Spleen (tissue), 11 donors: ENCODE measurements around the gene GAS6. TPM values are rescaled to one million over a fixed set of nuclear protein-coding genes. Genes with fewer than 3 reads are reported as not detected.

ENCODE experiments used
- DNase-seq: peaks from one replicate; pipeline ENCODE4 v3.0.0-alpha.2; 2020
- H3K27ac ChIP-seq, 8 donors: fragments of 200-600 bp; sonication (generic) in 7 of 8; 1 replicate in 4 of 8; 2 replicates in 4 of 8; pipeline versions ENCODE4 v1.5.0 to v1.8.0; 2016 to 2021; ENCODE audit warnings: inconsistent platforms in 4 of 8, mild to moderate bottlenecking in 4 of 8, moderate library complexity in 1 of 8
- H3K27me3 ChIP-seq, 7 donors: fragments of 200-600 bp; sonication (generic) in 6 of 7; replicated peaks in 1 of 7; 1 replicate in 4 of 7; 2 replicates in 3 of 7; pipeline versions ENCODE4 v1.5.0 to v1.8.0; 2016 to 2021; ENCODE audit warnings: inconsistent platforms in 3 of 7, mild to moderate bottlenecking in 1 of 7
- H3K36me3 ChIP-seq, 6 donors: fragments of 200-600 bp; sonication (generic) in 5 of 6; 1 replicate in 4 of 6; 2 replicates in 2 of 6; pipeline versions ENCODE4 v1.5.0 to v1.8.0; 2016 to 2021; ENCODE audit warnings: inconsistent platforms in 2 of 6
- H3K4me1 ChIP-seq, 6 donors: fragments of 200-600 bp; sonication (generic) in 5 of 6; 1 replicate in 3 of 6; 2 replicates in 3 of 6; pipeline versions ENCODE4 v1.5.0 to v1.8.0; 2016 to 2021; ENCODE audit warnings: inconsistent platforms in 3 of 6
- H3K4me3 ChIP-seq, 8 donors: fragments of 200-600 bp; sonication (generic) in 7 of 8; 1 replicate in 4 of 8; 2 replicates in 4 of 8; pipeline versions ENCODE4 v1.5.0 to v1.8.0; 2016 to 2021; ENCODE audit warnings: inconsistent platforms in 4 of 8, mild to moderate bottlenecking in 4 of 8, moderate library complexity in 2 of 8
- H3K9me3 ChIP-seq, 8 donors: fragments of 200-600 bp; sonication (generic) in 7 of 8; 1 replicate in 4 of 8; 2 replicates in 4 of 8; pipeline versions ENCODE4 v1.5.0 to v1.8.0; 2016 to 2021; ENCODE audit warnings: inconsistent platforms in 4 of 8
- POLR2A ChIP-seq, 3 donors: fragments of 450-650 bp; IDR thresholded peaks; one replicate each; pipeline ENCODE4 v1.5.1; 2017; ENCODE audit warnings: antibody characterized with exemption in 3 of 3, mild to moderate bottlenecking in 1 of 3
- POLR2AphosphoS5 ChIP-seq, 3 donors: sonication (generic); formaldehyde crosslinking; IDR thresholded peaks; one replicate each; pipeline ENCODE4 v1.5.1; 2017; ENCODE audit warnings: antibody characterized with exemption in 3 of 3
- WGBS, 5 donors: extraction: QIAGEN DNeasy Blood & Tissue Kit in 3 of 5; methylation state at CpG; one replicate each; pipeline versions ENCODE4 v1.1.5 to v1.1.7; 2013 to 2018; 5-methylcytosine and 5-hydroxymethylcytosine counted together
- intact Hi-C: fragments of 100-400 bp; cut with DNase I; formaldehyde crosslinking; loops from one replicate; pipeline ENCODE4 v1.15.0; 2023; ENCODE audit warnings: low total_unique reads
- polyA plus RNA-seq, 3 donors: library from polyadenylated mRNA; stranded (reverse); fragments of 200-250 nt; gene quantifications; one replicate each; pipeline ENCODE4 v1.2.1, GENCODE V29; 2013
- total RNA-seq, 7 donors: library from RNA; depleted of rRNA in 3 of 7; stranded (reverse); fragments of >200 nt in 3 of 7; fragmentation: NEBNext Ultra II Directional in 4 of 7; extraction: Animal tissue kit (Norgen Biotek cat#: 25700) in 4 of 7; gene quantifications; one replicate each; pipeline versions ENCODE4 v1.1.0 to v1.2.1, GENCODE V29; 2016 to 2021
- TF ChIP-seq, protein P1 (sequence below), 11 experiments: fragments of 200-600 bp in 7 of 11; fragments of 450-650 bp in 4 of 11; sonication (generic) in 4 of 11; IDR thresholded peaks in 8 of 11; conservative IDR thresholded peaks in 3 of 11; 1 replicate in 7 of 11; 2 replicates in 4 of 11; pipeline versions ENCODE4 v1.4.0 to v1.8.0; 2016 to 2021; ENCODE audit warnings: antibody characterized with exemption in 11 of 11, inconsistent platforms in 4 of 11, mild to moderate bottlenecking in 1 of 11
- donor health status: healthy with polysubstance abuse.
- donor health status: DM: no; HTN: no; CAD: no; lungs with moderate emphysema.
- donor health status: DM: no; HTN: no; CAD: no.
- donor health status: Bipolar disorder and iron deficiency.
- donor health status: healthy.
- donor health status: DM: no; HTN: no; CAD: no.
- donor health status: DM: yes; HTN: yes; CAD: no.

The GAS6 gene
- total and polyA plus RNA-seq, 10 donors: 16.7 to 54.5 (median 35.0) TPM

DNA sequence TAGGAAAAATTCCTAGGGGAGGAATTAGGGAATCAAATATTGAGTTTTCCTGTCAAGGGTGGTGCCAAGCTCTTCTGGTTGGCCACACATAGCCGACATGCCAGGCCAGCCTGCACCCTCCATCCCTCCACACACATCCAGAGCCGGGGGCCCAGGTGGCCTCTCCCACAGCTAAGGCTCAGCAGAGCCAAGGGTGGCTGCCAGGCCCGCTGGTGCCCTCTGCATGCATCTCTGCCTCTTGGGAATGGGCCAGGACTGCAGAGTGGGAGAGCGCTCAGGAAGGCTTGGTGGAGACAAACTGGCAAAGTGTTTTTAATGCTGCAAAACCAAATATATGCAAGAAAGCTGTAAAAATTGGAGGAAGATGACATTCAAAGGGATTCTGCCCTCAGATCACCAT is 42.7 kb upstream of the GAS6 start:
- H3K36me3 ChIP-seq: no peaks in the 10 kb centered on the region
- intact Hi-C loops: no loop called here
- peak; percentile 59 for DNase-seq
- WGBS, 5 donors: 80 to 91% (median 86%) methylated on average over 4 of the region's 4 CpGs
- H3K4me1 ChIP-seq: peaks cover 0 to 9% (median 3%) of the 10 kb centered on the region in 6 donors
- peaks cover 0 to 24% (median 0%) of the 10 kb centered on the region in 7 donors for H3K27me3 ChIP-seq
- H3K4me3 ChIP-seq: no peak overlapping the region
- H3K27ac ChIP-seq: no peak overlapping the region
- TF ChIP-seq, protein P1, sequence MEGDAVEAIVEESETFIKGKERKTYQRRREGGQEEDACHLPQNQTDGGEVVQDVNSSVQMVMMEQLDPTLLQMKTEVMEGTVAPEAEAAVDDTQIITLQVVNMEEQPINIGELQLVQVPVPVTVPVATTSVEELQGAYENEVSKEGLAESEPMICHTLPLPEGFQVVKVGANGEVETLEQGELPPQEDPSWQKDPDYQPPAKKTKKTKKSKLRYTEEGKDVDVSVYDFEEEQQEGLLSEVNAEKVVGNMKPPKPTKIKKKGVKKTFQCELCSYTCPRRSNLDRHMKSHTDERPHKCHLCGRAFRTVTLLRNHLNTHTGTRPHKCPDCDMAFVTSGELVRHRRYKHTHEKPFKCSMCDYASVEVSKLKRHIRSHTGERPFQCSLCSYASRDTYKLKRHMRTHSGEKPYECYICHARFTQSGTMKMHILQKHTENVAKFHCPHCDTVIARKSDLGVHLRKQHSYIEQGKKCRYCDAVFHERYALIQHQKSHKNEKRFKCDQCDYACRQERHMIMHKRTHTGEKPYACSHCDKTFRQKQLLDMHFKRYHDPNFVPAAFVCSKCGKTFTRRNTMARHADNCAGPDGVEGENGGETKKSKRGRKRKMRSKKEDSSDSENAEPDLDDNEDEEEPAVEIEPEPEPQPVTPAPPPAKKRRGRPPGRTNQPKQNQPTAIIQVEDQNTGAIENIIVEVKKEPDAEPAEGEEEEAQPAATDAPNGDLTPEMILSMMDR (IDR thresholded peaks at IDR 0.05 in 8 of 11, conservative IDR thresholded peaks at IDR 0.05 in 3 of 11): no peak
- no peak for TF ChIP-seq POLR2A (IDR thresholded peaks at IDR 0.05)
- no peak for TF ChIP-seq POLR2AphosphoS5 (IDR thresholded peaks at IDR 0.05)
- no peaks in the 10 kb centered on the region for H3K9me3 ChIP-seq

- Histone ChIP-seq H3K4me1 (peaks cover 0 to 9% (median 3%) of the 10 kb centered on the region in 6 donors), H3K9me3 (no peaks in the 10 kb centered on the region), H3K4me3 (no peak overlapping the region), H3K36me3 (no peaks in the 10 kb centered on the region), H3K27me3 (peaks cover 0 to 20% (median 0%) of the 10 kb centered on the region in 7 donors), H3K27ac (no peak overlapping the region)
- 78 to 94% (median 88%) methylated on average over 8 of the region's 8 CpGs for WGBS, 5 donors
- intact Hi-C loops: no loop called here
- no peak for TF ChIP-seq POLR2A (IDR thresholded peaks at IDR 0.05)
- no peak for TF ChIP-seq POLR2AphosphoS5 (IDR thresholded peaks at IDR 0.05)
- TF ChIP-seq, protein P1 (IDR thresholded peaks at IDR 0.05 in 8 of 11, conservative IDR thresholded peaks at IDR 0.05 in 3 of 11): no peak
- no peak for DNase-seq
Measured at GRCh38 chr13:113905942-113906341, 42.1 kb upstream of the GAS6 start.

- Histone ChIP-seq H3K27ac (no peak overlapping the region), H3K4me3 (no peak overlapping the region), H3K27me3 (peaks cover 0 to 20% (median 0%) of the 10 kb centered on the region in 7 donors), H3K36me3 (no peaks in the 10 kb centered on the region), H3K9me3 (no peaks in the 10 kb centered on the region), H3K4me1 (peaks cover 0 to 9% (median 3%) of the 10 kb centered on the region in 6 donors)
- 86 to 93% (median 88%) methylated on average over 9 of the region's 9 CpGs for WGBS, 5 donors
- TF ChIP-seq POLR2AphosphoS5 (IDR thresholded peaks at IDR 0.05) (no peak), POLR2A (IDR thresholded peaks at IDR 0.05) (no peak)
- TF ChIP-seq, protein P1 (IDR thresholded peaks at IDR 0.05 in 8 of 11, conservative IDR thresholded peaks at IDR 0.05 in 3 of 11): no peak
- no peak for DNase-seq
- intact Hi-C loops: no loop called here
Measured at GRCh38 chr13:113905018-113905417, 41.1 kb upstream of the GAS6 start.

GRCh38 chr13:113904411-113904810 is 40.5 kb upstream of the GAS6 start:
- Histone ChIP-seq H3K4me1 (peaks cover 0 to 9% (median 3%) of the 10 kb centered on the region in 6 donors), H3K27me3 (peaks cover 0 to 20% (median 0%) of the 10 kb centered on the region in 7 donors), H3K9me3 (no peaks in the 10 kb centered on the region), H3K27ac (no peak overlapping the region), H3K4me3 (no peak overlapping the region), H3K36me3 (no peaks in the 10 kb centered on the region)
- intact Hi-C loops: no loop called here
- WGBS, 5 donors: 66 to 79% (median 74%) methylated on average over 8 of the region's 8 CpGs
- DNase-seq: peak; percentile 55
- TF ChIP-seq POLR2A (IDR thresholded peaks at IDR 0.05): no peak
- TF ChIP-seq, protein P1 (IDR thresholded peaks at IDR 0.05 in 8 of 11, conservative IDR thresholded peaks at IDR 0.05 in 3 of 11): peak in 8 of 11 experiments; percentile 13 to 62 (median 38)
- peak in 1 of 3 donors; percentile 36 for TF ChIP-seq POLR2AphosphoS5 (IDR thresholded peaks at IDR 0.05)
